GM12865 (cell line): ENCODE results near the gene LIPE.
A peak's percentile ranks its signal among the peaks of the same experiment; 100 is the strongest.
"Not testable (repeated sequence)": the region's sequence is repeated elsewhere in the genome, so short reads cannot be mapped to it uniquely, and the experiment has no call there.

Experiments
- DNase-seq: peaks from one replicate; pipeline ENCODE4 v3.0.0; 2010; ENCODE audit warnings: low read depth
- H3K4me3 ChIP-seq: 2 replicates; pipeline ENCODE4 v1.5.1; 2011; ENCODE audit warnings: mild to moderate bottlenecking, low read depth, low read length, control low read depth
- TF ChIP-seq, protein P1 (sequence below): IDR thresholded peaks from 2 replicates; pipeline ENCODE4 v1.5.1; 2011; ENCODE audit warnings: low read length, control low read depth, low read depth, inconsistent platforms; ENCODE audit not compliant: insufficient read depth; ENCODE audit errors: missing control alignments

Gene LIPE

GRCh38 chr19:42459926-42460325 lies 32.7 kb upstream of the LIPE start:
- H3K4me3 ChIP-seq: no peak overlapping the region
- no peak for DNase-seq
- TF ChIP-seq, protein P1, sequence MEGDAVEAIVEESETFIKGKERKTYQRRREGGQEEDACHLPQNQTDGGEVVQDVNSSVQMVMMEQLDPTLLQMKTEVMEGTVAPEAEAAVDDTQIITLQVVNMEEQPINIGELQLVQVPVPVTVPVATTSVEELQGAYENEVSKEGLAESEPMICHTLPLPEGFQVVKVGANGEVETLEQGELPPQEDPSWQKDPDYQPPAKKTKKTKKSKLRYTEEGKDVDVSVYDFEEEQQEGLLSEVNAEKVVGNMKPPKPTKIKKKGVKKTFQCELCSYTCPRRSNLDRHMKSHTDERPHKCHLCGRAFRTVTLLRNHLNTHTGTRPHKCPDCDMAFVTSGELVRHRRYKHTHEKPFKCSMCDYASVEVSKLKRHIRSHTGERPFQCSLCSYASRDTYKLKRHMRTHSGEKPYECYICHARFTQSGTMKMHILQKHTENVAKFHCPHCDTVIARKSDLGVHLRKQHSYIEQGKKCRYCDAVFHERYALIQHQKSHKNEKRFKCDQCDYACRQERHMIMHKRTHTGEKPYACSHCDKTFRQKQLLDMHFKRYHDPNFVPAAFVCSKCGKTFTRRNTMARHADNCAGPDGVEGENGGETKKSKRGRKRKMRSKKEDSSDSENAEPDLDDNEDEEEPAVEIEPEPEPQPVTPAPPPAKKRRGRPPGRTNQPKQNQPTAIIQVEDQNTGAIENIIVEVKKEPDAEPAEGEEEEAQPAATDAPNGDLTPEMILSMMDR: no peak

DNA sequence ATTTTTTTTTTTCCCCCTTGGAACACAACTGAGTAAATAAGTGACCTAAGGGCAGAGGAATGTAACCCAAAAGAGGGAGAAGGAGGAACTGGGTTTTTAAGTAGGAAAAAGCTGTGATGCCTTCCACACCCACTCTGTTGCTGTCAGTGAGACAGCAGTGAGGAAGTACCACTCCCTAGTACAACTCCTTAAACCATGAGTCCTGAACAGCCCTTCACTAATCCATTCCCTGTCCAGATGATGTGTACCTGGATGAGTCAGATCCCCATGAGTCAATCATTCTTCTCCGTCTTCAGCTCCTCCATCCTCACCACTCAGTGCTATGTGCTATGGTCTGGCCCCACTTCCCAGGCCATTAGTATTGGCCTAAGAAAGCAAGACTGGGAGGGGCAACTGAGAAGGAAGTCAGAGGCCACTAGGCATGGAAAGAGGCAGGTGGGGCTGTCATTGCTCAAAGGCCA lies 28.5 kb upstream of the LIPE start:
- no peak overlapping the region for H3K4me3 ChIP-seq
- TF ChIP-seq, protein P1: no peak
- no peak for DNase-seq

GRCh38 chr19:42455086-42455485 lies 27.9 kb upstream of the LIPE start:
- DNase-seq: no peak
- TF ChIP-seq, protein P1: no peak
- no peak overlapping the region for H3K4me3 ChIP-seq

DNA sequence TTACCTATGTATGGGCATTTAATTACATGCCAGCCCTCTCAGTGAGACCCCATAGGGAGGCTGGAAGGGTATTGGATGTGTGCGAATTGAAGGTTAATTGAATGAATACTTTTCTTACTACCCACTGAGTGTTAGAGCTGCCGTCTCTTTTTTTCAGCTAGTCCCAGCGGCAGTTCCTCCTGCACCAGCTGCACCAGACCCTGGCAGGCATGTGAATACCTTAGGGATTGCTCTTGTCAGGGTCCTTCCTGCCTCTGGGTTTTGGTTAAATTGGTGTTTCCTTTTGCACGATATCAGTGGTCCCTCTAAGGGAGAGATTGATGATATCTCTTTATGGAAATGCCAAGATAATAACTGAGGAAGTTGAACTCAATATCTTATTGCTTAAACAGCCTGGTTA lies 25.4 kb upstream of the LIPE start:
- DNase-seq: no peak
- TF ChIP-seq, protein P1: no peak

GRCh38 chr19:42450314-42450934 lies 23.2 kb upstream of the LIPE start:
- no peak overlapping the region for H3K4me3 ChIP-seq
- DNase-seq: peak; percentile 95
- TF ChIP-seq, protein P1: peak; percentile 79

More for the DNA sequence above, 25.4 kb upstream of the LIPE start:
- no peak overlapping the region for H3K4me3 ChIP-seq

- not testable (repeated sequence) for DNase-seq, H3K4me3 ChIP-seq
Measured at GRCh38 chr19:42448306-42448705, 21.1 kb upstream of the LIPE start.

GRCh38 chr19:42445948-42446347 lies 18.8 kb upstream of the LIPE start:
- H3K4me3 ChIP-seq: no peak overlapping the region
- TF ChIP-seq, protein P1: no peak
- DNase-seq: no peak
